OCI-LY1 (cell line): ENCODE results near the gene CLUH.

ENCODE experiments used
- H2AFZ ChIP-seq: fragments of 200-600 bp; sonication (generic), shearing (Covaris generic); 2 replicates; pipeline ENCODE4 v1.6.0; 2014; ENCODE audit warnings: antibody characterized with exemption, mild to moderate bottlenecking, low read length
- H3F3A ChIP-seq: fragments of 200-600 bp; sonication (generic), shearing (Covaris generic); 2 replicates; pipeline ENCODE4 v1.6.0; 2014; ENCODE audit warnings: mild to moderate bottlenecking, antibody characterized with exemption, low read length, moderate library complexity; ENCODE audit not compliant: insufficient read depth
- H3K27ac ChIP-seq: fragments of 200-600 bp; sonication (generic); 2 replicates; pipeline ENCODE4 v1.5.1; 2014; ENCODE audit warnings: low read length, mixed run types, mild to moderate bottlenecking, low read depth; ENCODE audit not compliant: poor library complexity, severe bottlenecking
- H3K27me3 ChIP-seq: fragments of 200-600 bp; sonication (generic); 2 replicates; pipeline ENCODE4 v1.6.0; 2014; ENCODE audit warnings: antibody characterized with exemption, mild to moderate bottlenecking, low read length, moderate library complexity; ENCODE audit not compliant: insufficient read depth
- H3K36me3 ChIP-seq: fragments of 200-600 bp; sonication (generic); 2 replicates; pipeline ENCODE4 v1.6.1; 2014; ENCODE audit warnings: mild to moderate bottlenecking, antibody characterized with exemption, low read length, moderate library complexity, mixed read lengths; ENCODE audit not compliant: insufficient read depth
- H3K4me1 ChIP-seq: fragments of 200-600 bp; sonication (generic); 2 replicates; pipeline ENCODE4 v1.5.1; 2014; ENCODE audit warnings: mild to moderate bottlenecking, low read length, moderate library complexity; ENCODE audit not compliant: insufficient read depth, severe bottlenecking
- H3K4me2 ChIP-seq: fragments of 200-600 bp; sonication (generic), shearing (Covaris generic); 2 replicates; pipeline ENCODE4 v1.6.1; 2014; ENCODE audit warnings: low read length
- H3K4me3 ChIP-seq: fragments of 200-600 bp; sonication (generic); 2 replicates; pipeline ENCODE4 v1.5.1; 2014; ENCODE audit warnings: low read length, low read depth, mild to moderate bottlenecking, mixed read lengths; ENCODE audit not compliant: poor library complexity, severe bottlenecking
- H3K79me2 ChIP-seq: fragments of 200-600 bp; shearing (Covaris generic); 2 replicates; pipeline ENCODE4 v1.6.1; 2016; ENCODE audit warnings: mixed run types, low read length, mixed read lengths; ENCODE audit not compliant: insufficient read depth
- H3K9ac ChIP-seq: fragments of 200-600 bp; sonication (generic), shearing (Covaris generic); 2 replicates; pipeline ENCODE4 v1.6.1; 2014; ENCODE audit warnings: mild to moderate bottlenecking, low read length, mixed read lengths
- H3K9me2 ChIP-seq: fragments of 200-600 bp; sonication (generic), shearing (Covaris generic); 2 replicates; pipeline ENCODE4 v1.6.1; 2014; ENCODE audit warnings: low read depth, mild to moderate bottlenecking, low read length, mixed read lengths
- H3K9me3 ChIP-seq: fragments of 200-600 bp; shearing (Covaris generic); 2 replicates; pipeline ENCODE4 v1.6.1; 2014; ENCODE audit warnings: low read length, mixed read lengths
- H4K20me1 ChIP-seq: fragments of 200-600 bp; sonication (generic), shearing (Covaris generic); 2 replicates; pipeline ENCODE4 v1.6.0; 2016; ENCODE audit warnings: mild to moderate bottlenecking, low read length; ENCODE audit not compliant: insufficient read depth
- EZH2 ChIP-seq: fragments of 200-600 bp; sonication (generic), shearing (Covaris generic); IDR thresholded peaks from 2 replicates; pipeline ENCODE4 v1.8.0; 2017; ENCODE audit warnings: borderline replicate concordance, mixed run types, mild to moderate bottlenecking, antibody characterized with exemption, low read length, moderate library complexity, mixed read lengths
- TF ChIP-seq, protein P1 (sequence below): fragments of 200-600 bp; sonication (generic), shearing (Covaris generic); IDR thresholded peaks from 2 replicates; pipeline ENCODE4 v1.5.1; 2017; ENCODE audit warnings: mild to moderate bottlenecking, antibody characterized with exemption, low read length, moderate library complexity, mixed read lengths

Gene CLUH

DNA sequence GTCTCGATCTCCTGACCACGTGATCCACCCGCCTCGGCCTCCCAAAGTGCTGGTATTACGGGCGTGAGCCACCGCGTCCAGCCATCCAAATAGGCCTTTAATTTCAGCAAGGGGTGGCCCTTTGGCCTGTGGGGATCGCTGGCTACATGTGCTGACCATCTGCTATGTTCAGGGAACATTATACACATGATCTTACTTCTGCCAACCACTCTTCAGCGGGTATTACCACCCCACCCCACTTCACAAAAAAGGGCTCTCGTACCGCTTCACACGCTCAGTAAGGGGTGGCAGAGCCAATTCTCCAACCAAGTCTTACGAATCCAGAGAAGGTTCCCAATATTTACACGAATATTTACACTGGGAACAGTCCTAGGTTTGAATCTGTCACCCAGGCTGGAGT lies 26.1 kb upstream of the CLUH start:
- H3K4me2 ChIP-seq = no peak overlapping the region
- no peaks in the 10 kb centered on the region for H3K27me3 ChIP-seq
- TF ChIP-seq EZH2 = no peak
- TF ChIP-seq, protein P1, sequence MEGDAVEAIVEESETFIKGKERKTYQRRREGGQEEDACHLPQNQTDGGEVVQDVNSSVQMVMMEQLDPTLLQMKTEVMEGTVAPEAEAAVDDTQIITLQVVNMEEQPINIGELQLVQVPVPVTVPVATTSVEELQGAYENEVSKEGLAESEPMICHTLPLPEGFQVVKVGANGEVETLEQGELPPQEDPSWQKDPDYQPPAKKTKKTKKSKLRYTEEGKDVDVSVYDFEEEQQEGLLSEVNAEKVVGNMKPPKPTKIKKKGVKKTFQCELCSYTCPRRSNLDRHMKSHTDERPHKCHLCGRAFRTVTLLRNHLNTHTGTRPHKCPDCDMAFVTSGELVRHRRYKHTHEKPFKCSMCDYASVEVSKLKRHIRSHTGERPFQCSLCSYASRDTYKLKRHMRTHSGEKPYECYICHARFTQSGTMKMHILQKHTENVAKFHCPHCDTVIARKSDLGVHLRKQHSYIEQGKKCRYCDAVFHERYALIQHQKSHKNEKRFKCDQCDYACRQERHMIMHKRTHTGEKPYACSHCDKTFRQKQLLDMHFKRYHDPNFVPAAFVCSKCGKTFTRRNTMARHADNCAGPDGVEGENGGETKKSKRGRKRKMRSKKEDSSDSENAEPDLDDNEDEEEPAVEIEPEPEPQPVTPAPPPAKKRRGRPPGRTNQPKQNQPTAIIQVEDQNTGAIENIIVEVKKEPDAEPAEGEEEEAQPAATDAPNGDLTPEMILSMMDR = no peak
- no peaks in the 10 kb centered on the region for H3K4me1 ChIP-seq
- no peaks in the 10 kb centered on the region for H3F3A ChIP-seq
- H3K36me3 ChIP-seq = no peaks in the 10 kb centered on the region
- no peaks in the 10 kb centered on the region for H3K9me3 ChIP-seq
- H2AFZ ChIP-seq = no peak overlapping the region
- H3K9me2 ChIP-seq = no peaks in the 10 kb centered on the region
- no peaks in the 10 kb centered on the region for H3K79me2 ChIP-seq
- no peaks in the 10 kb centered on the region for H4K20me1 ChIP-seq
- H3K4me3 ChIP-seq = no peak overlapping the region
- H3K9ac ChIP-seq = no peak overlapping the region
- no peak overlapping the region for H3K27ac ChIP-seq

DNA sequence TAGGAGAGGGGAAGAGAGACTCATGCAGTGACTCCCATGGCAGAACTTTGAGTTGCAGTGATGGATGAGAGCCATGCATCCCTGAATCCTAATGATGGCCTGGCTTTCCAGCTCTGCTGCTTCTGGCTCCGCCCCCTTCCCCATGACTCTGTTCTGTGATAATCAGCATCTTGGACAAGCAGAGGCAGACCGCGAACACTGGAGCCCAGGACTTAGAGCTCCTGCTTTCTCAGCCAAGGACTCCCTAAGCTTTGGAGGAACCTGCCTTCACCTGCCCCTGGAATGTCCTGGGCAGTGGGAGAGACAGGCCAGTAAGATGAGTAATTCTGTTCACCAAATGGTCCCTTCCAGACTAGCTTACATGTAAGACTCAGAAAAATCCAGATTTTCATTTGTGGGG lies 25.4 kb upstream of the CLUH start:
- Histone ChIP-seq H3K79me2 (no peaks in the 10 kb centered on the region), H3K27me3 (no peaks in the 10 kb centered on the region), H3F3A (no peaks in the 10 kb centered on the region), H3K9me3 (no peaks in the 10 kb centered on the region), H3K9me2 (no peaks in the 10 kb centered on the region), H2AFZ (no peak overlapping the region), H3K4me1 (no peaks in the 10 kb centered on the region), H3K4me3 (no peak overlapping the region), H3K36me3 (no peaks in the 10 kb centered on the region), H3K4me2 (no peak overlapping the region), H3K9ac (no peak overlapping the region), H4K20me1 (no peaks in the 10 kb centered on the region), H3K27ac (no peak overlapping the region)
- TF ChIP-seq EZH2 = no peak
- TF ChIP-seq, protein P1 = no peak

GRCh38 chr17:2735896-2736295 lies 24.3 kb upstream of the CLUH start:
- Histone ChIP-seq H3K27ac (no peak overlapping the region), H3K4me2 (no peak overlapping the region)

More at GRCh38 chr17:2735896-2736295, 24.3 kb upstream of the CLUH start:
- Histone ChIP-seq H3K9ac (no peak overlapping the region), H3K9me3 (no peaks in the 10 kb centered on the region), H3K27me3 (no peaks in the 10 kb centered on the region), H3F3A (no peaks in the 10 kb centered on the region), H3K36me3 (no peaks in the 10 kb centered on the region), H3K79me2 (no peaks in the 10 kb centered on the region), H3K9me2 (no peaks in the 10 kb centered on the region), H3K4me1 (no peaks in the 10 kb centered on the region), H2AFZ (no peak overlapping the region), H4K20me1 (no peaks in the 10 kb centered on the region), H3K4me3 (no peak overlapping the region)
- TF ChIP-seq, protein P1 = no peak
- TF ChIP-seq EZH2 = no peak
